Body of pancreas (tissue), 4 donors: ENCODE measurements around the gene CAVIN1. TPM values are rescaled to one million over a fixed set of nuclear protein-coding genes. Genes with fewer than 3 reads are reported as not detected.

ENCODE experiments used
- ATAC-seq: fragments of 150-250 bp; one replicate; pipeline ENCODE4 v1.9.1; 2016
- DNase-seq, 4 donors: peaks; one replicate each; pipeline ENCODE4 v3.0.0-alpha.2; 2019
- H3K27ac ChIP-seq, 4 donors: fragments of 200-600 bp; sonication (generic); 1 replicate in 3 of 4; 2 replicates in 1 of 4; pipeline versions ENCODE4 v1.5.1 to v1.6.1; 2016 to 2019; ENCODE audit warnings: mild to moderate bottlenecking in 1 of 4, mixed read lengths in 1 of 4, moderate library complexity in 1 of 4
- H3K27me3 ChIP-seq, 2 donors: fragments of 200-600 bp; sonication (generic); one replicate each; pipeline ENCODE4 v1.6.0; 2016; ENCODE audit warnings: mild to moderate bottlenecking in 1 of 2
- H3K36me3 ChIP-seq, 2 donors: fragments of 200-600 bp; sonication (generic); replicated peaks in 1 of 2; 2 replicates each; pipeline ENCODE4 v1.5.1; 2016; ENCODE audit warnings: low read depth in 2 of 2; ENCODE audit not compliant: insufficient read depth in 1 of 2
- H3K4me1 ChIP-seq: fragments of 200-600 bp; sonication (generic); one replicate; pipeline ENCODE4 v1.6.0; 2016
- H3K4me3 ChIP-seq, 2 donors: fragments of 200-600 bp; sonication (generic); 1 replicate in 1 of 2; 2 replicates in 1 of 2; pipeline ENCODE4 v1.5.1; 2016 to 2019
- H3K9me3 ChIP-seq, 3 donors: fragments of 200-600 bp; sonication (generic); 1 replicate in 2 of 3; 2 replicates in 1 of 3; pipeline ENCODE4 v1.5.1; 2016
- POLR2A ChIP-seq, 3 donors: fragments of 450-650 bp; IDR thresholded peaks; one replicate each; pipeline ENCODE4 v1.6.1; 2016; ENCODE audit warnings: antibody characterized with exemption in 3 of 3, mild to moderate bottlenecking in 2 of 3
- WGBS, 2 donors: methylation state at CpG; one replicate each; pipeline ENCODE4 v1.1.5; 2017; 5-methylcytosine and 5-hydroxymethylcytosine counted together
- intact Hi-C: fragments of 100-400 bp; cut with DNase I; formaldehyde crosslinking; loops from one replicate; pipeline ENCODE4 v1.15.1; 2023
- total RNA-seq, 2 donors: library from RNA; depleted of rRNA; stranded (reverse); fragments of >200 nt; gene quantifications; one replicate each; pipeline ENCODE4 v1.1.0, GENCODE V29; 2016
- TF ChIP-seq, protein P1 (sequence below), 7 experiments: fragments of 450-650 bp in 4 of 7; fragments of 200-600 bp in 3 of 7; sonication (generic) in 3 of 7; IDR thresholded peaks; one replicate each; pipeline ENCODE4 v1.5.1; 2016 to 2019; ENCODE audit warnings: antibody characterized with exemption in 7 of 7

CAVIN1 gene
- total RNA-seq, 2 donors from 2014 or later: 63.3 to 75.8 TPM

DNA sequence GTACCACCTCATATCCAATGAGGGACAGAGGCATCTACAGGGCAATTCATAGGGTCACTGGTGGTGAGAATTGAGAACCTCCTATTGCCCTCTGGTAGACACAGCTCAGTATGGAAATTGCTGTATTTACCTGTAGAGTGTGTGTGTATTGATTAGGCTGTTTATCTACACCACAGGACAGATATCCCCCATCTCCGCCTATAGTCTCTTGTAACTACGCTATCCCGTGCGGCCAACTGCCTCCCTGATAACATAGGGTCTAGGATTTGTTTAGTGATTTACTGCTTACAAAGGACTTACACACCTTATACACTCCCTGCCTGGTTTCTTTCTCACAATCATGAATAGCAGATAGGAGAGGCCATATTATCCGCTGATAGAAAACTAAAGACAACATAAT, 33.2 kb downstream of the CAVIN1 start:
- no peak for TF ChIP-seq POLR2A (IDR thresholded peaks at IDR 0.05)
- intact Hi-C loops: no loop called here
- Histone ChIP-seq H3K9me3 (no peaks in the 10 kb centered on the region), H3K27me3 (no peaks in the 10 kb centered on the region), H3K27ac (peak overlapping the region in 2 of 4 donors; percentile 88 to 99), H3K36me3 (no peaks in the 10 kb centered on the region), H3K4me3 (no peak overlapping the region), H3K4me1 (peaks cover 36% of the 10 kb centered on the region)
- ATAC-seq (no peak), DNase-seq (no peak)
- WGBS, 2 donors: 50 to 52% methylated on average over 5 of the region's 5 CpGs

DNA sequence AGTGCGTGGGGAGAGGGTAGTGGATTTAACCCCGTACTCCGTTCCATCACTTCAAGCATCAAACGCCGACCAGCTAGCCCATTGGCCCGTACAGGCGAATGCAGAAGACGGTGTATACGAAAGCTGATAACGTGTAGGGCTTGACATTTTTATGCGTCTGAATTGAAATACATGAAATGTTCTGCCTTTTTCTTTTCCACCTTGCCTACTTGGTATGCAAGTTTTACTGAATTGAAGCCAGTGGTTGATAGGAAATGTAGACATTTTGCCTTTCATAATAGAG, 34.0 kb downstream of the CAVIN1 start:
- intact Hi-C loops: no loop called here
- Histone ChIP-seq H3K27me3 (no peaks in the 10 kb centered on the region), H3K9me3 (no peaks in the 10 kb centered on the region), H3K4me1 (peaks cover 40% of the 10 kb centered on the region), H3K4me3 (no peak overlapping the region), H3K36me3 (no peaks in the 10 kb centered on the region), H3K27ac (peak overlapping the region; percentile 88 to 99 (median 93))
- TF ChIP-seq, protein P1, sequence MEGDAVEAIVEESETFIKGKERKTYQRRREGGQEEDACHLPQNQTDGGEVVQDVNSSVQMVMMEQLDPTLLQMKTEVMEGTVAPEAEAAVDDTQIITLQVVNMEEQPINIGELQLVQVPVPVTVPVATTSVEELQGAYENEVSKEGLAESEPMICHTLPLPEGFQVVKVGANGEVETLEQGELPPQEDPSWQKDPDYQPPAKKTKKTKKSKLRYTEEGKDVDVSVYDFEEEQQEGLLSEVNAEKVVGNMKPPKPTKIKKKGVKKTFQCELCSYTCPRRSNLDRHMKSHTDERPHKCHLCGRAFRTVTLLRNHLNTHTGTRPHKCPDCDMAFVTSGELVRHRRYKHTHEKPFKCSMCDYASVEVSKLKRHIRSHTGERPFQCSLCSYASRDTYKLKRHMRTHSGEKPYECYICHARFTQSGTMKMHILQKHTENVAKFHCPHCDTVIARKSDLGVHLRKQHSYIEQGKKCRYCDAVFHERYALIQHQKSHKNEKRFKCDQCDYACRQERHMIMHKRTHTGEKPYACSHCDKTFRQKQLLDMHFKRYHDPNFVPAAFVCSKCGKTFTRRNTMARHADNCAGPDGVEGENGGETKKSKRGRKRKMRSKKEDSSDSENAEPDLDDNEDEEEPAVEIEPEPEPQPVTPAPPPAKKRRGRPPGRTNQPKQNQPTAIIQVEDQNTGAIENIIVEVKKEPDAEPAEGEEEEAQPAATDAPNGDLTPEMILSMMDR (IDR thresholded peaks at IDR 0.05): no peak
- TF ChIP-seq POLR2A (IDR thresholded peaks at IDR 0.05): no peak
- ATAC-seq: no peak
- no peak for DNase-seq
- WGBS, 2 donors: 1% methylated on average over 11 of the region's 11 CpGs

DNA sequence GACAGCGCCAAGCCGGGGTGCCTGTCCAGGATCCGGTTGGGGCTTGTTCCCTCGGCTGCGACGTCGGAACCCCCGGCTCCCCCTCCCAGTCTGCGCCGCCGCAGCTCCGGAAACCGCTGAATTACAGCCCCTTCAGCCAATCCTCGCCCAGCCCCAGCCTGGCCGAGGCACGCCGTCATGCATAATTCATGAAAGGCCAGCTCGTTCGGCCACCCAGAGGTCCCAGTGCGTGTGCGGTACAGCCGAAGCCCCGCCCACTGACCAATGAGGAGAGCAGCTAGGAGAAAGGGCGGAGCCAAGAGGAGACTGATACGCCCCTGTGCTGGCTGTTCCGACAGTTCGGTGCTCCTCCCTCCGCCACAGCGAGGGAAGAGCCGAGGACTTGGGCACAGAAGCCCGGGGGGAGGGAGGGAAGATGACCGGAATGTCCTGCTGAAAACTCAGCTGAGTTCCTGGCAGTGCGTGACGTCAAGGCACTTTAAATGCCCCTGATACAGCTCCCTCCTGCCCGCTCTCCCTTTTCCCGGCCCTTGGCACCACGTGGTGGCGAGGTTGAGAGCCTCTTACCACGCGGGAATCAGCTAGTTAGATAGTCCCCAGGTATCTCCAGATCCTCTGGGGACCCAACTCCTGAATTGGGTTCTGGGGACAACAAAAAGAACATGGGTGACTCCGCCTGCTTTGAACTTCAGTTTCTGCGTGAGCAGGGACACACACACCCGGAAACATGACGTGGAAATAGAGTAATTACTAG, 34.5 kb downstream of the CAVIN1 start, which contains the start of gene STAT3:
TSS of gene STAT3 (minus strand) at position 62 of the 754 bp plus-strand sequence. CDS start 39,926 bp downstream, outside the sequence.
- no peaks in the 10 kb centered on the region for H3K9me3 ChIP-seq
- intact Hi-C loops: no loop called here

DNA sequence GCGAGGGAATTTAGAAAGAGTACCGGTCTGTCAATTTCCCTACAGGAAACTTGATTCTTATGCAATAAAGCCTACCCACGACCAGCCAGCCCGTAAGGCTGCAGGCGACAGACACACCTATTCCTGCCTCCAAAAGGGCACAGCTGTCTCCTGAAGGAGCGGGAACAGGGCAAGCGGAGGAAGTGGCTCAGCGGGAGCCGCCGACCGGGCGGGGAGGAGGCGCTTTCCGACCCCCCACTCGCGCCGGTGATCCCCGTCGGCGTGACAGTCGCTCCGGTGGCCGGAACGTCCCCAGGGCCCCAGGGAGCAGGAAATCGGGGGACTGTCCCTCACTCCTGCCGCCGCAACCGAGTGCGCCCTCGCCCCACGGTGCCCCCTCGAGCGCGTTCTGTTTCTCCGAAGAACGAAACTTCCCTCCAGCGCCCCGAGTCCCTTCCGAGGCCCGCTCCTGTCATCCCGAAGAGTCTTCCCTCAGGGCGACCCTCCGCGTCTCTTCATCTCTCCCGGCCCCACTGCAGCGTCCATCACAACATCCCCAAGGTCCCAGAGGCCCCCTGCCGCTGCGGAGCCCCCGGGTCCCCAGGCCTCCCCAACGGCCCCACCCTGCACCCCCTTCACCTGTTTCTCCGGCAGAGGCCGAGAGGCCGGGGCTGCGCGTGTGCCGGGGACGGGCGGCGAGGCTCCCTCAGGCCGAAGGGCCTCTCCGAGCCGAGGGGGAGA, 35.2 kb downstream of the CAVIN1 start:
- H3K27ac ChIP-seq: peak overlapping the region; percentile 98 to 99 (median 99)
- WGBS, 2 donors: 0 to 1% methylated on average over 14 to 55 of the region's 62 CpGs
- TF ChIP-seq, protein P1 (IDR thresholded peaks at IDR 0.05): no peak
- peak in 2 of 3 donors; percentile 47 to 65 for TF ChIP-seq POLR2A (IDR thresholded peaks at IDR 0.05)
- H3K4me1 ChIP-seq: peaks cover 49% of the 10 kb centered on the region
- H3K36me3 ChIP-seq: no peaks in the 10 kb centered on the region
- H3K27me3 ChIP-seq: no peaks in the 10 kb centered on the region
- DNase-seq (peak; percentile 64 to 76 (median 70)), ATAC-seq (peak; percentile 26)
- H3K9me3 ChIP-seq: no peaks in the 10 kb centered on the region
- intact Hi-C loops: no loop called here
- H3K4me3 ChIP-seq: peak overlapping the region; percentile 68 to 97

More for the DNA sequence above, 34.5 kb downstream of the CAVIN1 start, which contains the start of gene STAT3:
- Histone ChIP-seq H3K27ac (peak within 1 kb of the TSS; percentile 98 to 99 (median 99)), H3K36me3 (no peaks in the 10 kb centered on the region), H3K4me1 (peaks cover 42% of the 10 kb centered on the region), H3K27me3 (no peaks in the 10 kb centered on the region), H3K4me3 (peak within 1 kb of the TSS; percentile 68 to 97)
- TF ChIP-seq POLR2A (IDR thresholded peaks at IDR 0.05): peak; percentile 82 to 95 (median 90)
- TF ChIP-seq, protein P1 (IDR thresholded peaks at IDR 0.05): peak in 1 of 7 experiments; percentile 21
- DNase-seq (peak; percentile 100), ATAC-seq (peak; percentile 93)
- WGBS, 2 donors: 0% methylated on average over 19 to 44 of the region's 44 CpGs
